Caco-2 (cell line): ENCODE measurements around the gene SLITRK4. TPM values are rescaled to one million over a fixed set of nuclear protein-coding genes. Genes with fewer than 3 reads are reported as not detected.

Experiments used
- BruUV-seq: library from RNA; stranded (reverse); fragments of 400-500 nt; replicated peaks from 2 replicates; lab custom pipeline; 2021; lab: Mats Ljungman, UMichigan
- CTCF ChIA-PET: fragments of 300-600 bp; sonication (Branson Sonifier 250); formaldehyde crosslinking; loops from one replicate; lab custom pipeline; 2022; ENCODE audit warnings: antibody characterized with exemption; lab: Charles Lee
- POLR2A ChIA-PET: fragments of 300-600 bp; sonication (Branson Sonifier 250); formaldehyde crosslinking; loops from one replicate; lab custom pipeline; 2022; ENCODE audit warnings: antibody characterized with exemption; lab: Charles Lee
- DNase-seq, 2 experiments: peaks; one replicate each; pipeline versions ENCODE4 v3.0.0 to v3.0.0-alpha.2; 2020 to 2022
- H3K27me3 ChIP-seq: replicated peaks from 2 replicates; pipeline ENCODE4 v1.6.0; 2011; ENCODE audit warnings: low read length; ENCODE audit not compliant: control insufficient read depth, insufficient read depth
- H3K36me3 ChIP-seq: 2 replicates; pipeline ENCODE4 v1.5.1; 2011; ENCODE audit warnings: low read length; ENCODE audit not compliant: control insufficient read depth, insufficient read depth
- H3K4me1 ChIP-seq: fragments of 250-450 bp; sonication (Bioruptor Pico); 2 replicates; pipeline ENCODE4 v1.5.1; 2020; ENCODE audit warnings: mild to moderate bottlenecking
- H3K4me3 ChIP-seq: 2 replicates; pipeline ENCODE4 v1.5.1; 2011; ENCODE audit warnings: low read depth, mild to moderate bottlenecking, control low read depth, low read length
- H3K9me3 ChIP-seq: fragments of 250-450 bp; sonication (Bioruptor Pico); 2 replicates; pipeline ENCODE4 v1.5.1; 2020; ENCODE audit warnings: mild to moderate bottlenecking, moderate library complexity
- H3K27ac Mint-ChIP-seq: one replicate; pipeline ENCODE4 v1.8.0; 2022; ENCODE audit warnings: mixed read lengths; ENCODE audit not compliant: unreplicated experiment
- H3K27me3 Mint-ChIP-seq: one replicate; pipeline ENCODE4 v1.8.0; 2022; ENCODE audit warnings: mixed read lengths; ENCODE audit not compliant: insufficient read depth, unreplicated experiment
- H3K36me3 Mint-ChIP-seq: one replicate; pipeline ENCODE4 v1.8.0; 2022; ENCODE audit warnings: mild to moderate bottlenecking, mixed read lengths; ENCODE audit not compliant: insufficient read depth, unreplicated experiment
- H3K4me1 Mint-ChIP-seq: one replicate; pipeline ENCODE4 v1.8.0; 2022; ENCODE audit warnings: low read depth, mixed read lengths; ENCODE audit not compliant: unreplicated experiment
- H3K4me3 Mint-ChIP-seq: one replicate; pipeline ENCODE4 v1.8.0; 2022; ENCODE audit warnings: mild to moderate bottlenecking, moderate library complexity, mixed read lengths; ENCODE audit not compliant: unreplicated experiment
- H3K9me3 Mint-ChIP-seq: one replicate; pipeline ENCODE4 v1.8.0; 2022; ENCODE audit warnings: mixed read lengths; ENCODE audit not compliant: unreplicated experiment
- CTCF ChIP-seq, 2 experiments: fragments of 200-600 bp in 1 of 2; IDR thresholded peaks; 1 replicate in 1 of 2; 2 replicates in 1 of 2; pipeline versions ENCODE4 v1.5.1 to v1.8.0; 2011 to 2022; ENCODE audit warnings: antibody characterized with exemption in 1 of 2, control low read depth in 1 of 2, inconsistent platforms in 1 of 2, low read depth in 1 of 2, low read length in 1 of 2, mild to moderate bottlenecking in 1 of 2, moderate library complexity in 1 of 2; ENCODE audit not compliant: insufficient read depth in 1 of 2, severe bottlenecking in 1 of 2, unreplicated experiment in 1 of 2
- intact Hi-C: fragments of 100-400 bp; cut with micrococcal nuclease; formaldehyde crosslinking; loops from one replicate; pipeline ENCODE4 v1.10.0; 2022; ENCODE audit not compliant: unreplicated experiment
- total RNA-seq: library from RNA; stranded (reverse); gene quantifications from 2 replicates; pipeline ENCODE4 v1.2.3, GENCODE V29; 2022

Gene SLITRK4
- total RNA-seq, 1 experiment from 2014 or later: not detected

GRCh38 chrX:143636831-143637230 lies 930 bp upstream of the SLITRK4 start:
- DNase-seq: no peak
- no TSS peak for BruUV-seq
- H3K9me3 ChIP-seq: no peaks in the 10 kb centered on the region
- Mint-ChIP-seq H3K4me1 (no peaks in the 10 kb centered on the region), H3K9me3 (peaks cover 9% of the 10 kb centered on the region), H3K27me3 (no peaks in the 10 kb centered on the region), H3K36me3 (no peaks in the 10 kb centered on the region), H3K4me3 (no peak overlapping the region), H3K27ac (no peak overlapping the region)
- ChIA-PET POLR2A (no interaction called here), CTCF (no interaction called here)
- H3K4me3 ChIP-seq: no peak overlapping the region
- no peaks in the 10 kb centered on the region for H3K4me1 ChIP-seq
- no peak for TF ChIP-seq CTCF (IDR thresholded peaks at IDR 0.05; ENCODE audit: insufficient read depth in 1 of 2, low read depth in 1 of 2, low read length in 1 of 2, severe bottlenecking in 1 of 2, unreplicated experiment in 1 of 2)
- H3K36me3 ChIP-seq: no peaks in the 10 kb centered on the region
- H3K27me3 ChIP-seq: no peaks in the 10 kb centered on the region
- intact Hi-C loops: no loop called here

DNA sequence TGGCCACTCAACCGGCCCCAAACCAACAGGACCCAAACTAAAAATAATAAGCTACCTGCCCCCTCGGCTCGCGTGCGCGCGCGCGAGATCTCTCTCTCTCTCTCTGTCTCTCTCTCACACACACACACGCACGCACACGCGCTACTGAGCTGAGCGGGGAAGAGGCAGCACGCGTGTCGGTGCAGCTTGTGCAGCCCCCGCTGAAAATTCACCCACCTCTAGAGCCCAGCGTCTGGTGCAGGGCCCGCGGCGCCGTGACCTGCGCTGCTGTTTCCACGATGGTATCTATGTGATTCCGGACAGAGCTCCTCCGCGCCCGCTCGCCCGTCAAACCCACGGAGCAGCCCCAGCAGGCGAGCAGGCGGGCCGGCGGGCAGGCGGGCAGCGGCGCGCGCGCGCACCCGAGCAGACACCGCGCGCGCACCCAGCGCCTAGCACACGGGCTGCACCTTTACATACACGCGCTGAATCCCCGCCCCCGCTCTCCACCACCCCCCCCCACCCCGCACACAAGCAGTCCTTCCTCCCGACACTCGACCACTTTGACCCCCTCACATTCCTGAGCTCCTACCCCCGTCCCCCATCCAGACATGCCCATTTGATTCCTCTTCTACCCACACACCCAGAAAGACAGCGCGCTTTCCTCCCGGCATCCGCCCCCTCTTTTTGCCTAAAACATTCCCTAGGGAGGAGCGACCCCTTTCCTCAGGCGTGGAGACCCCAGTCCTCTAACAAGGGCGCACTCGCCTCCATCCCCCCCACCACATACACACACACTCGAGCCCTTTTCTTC lies 1.0 kb downstream of the SLITRK4 start:
- ChIA-PET CTCF (no interaction called here), POLR2A (no interaction called here)
- intact Hi-C loops: no loop called here
- Mint-ChIP-seq H3K4me1 (no peaks in the 10 kb centered on the region), H3K4me3 (no peak overlapping the region), H3K27ac (no peak overlapping the region), H3K27me3 (no peaks in the 10 kb centered on the region), H3K9me3 (peaks cover 9% of the 10 kb centered on the region), H3K36me3 (no peaks in the 10 kb centered on the region)
- no peaks in the 10 kb centered on the region for H3K4me1 ChIP-seq
- DNase-seq: no peak
- BruUV-seq: no TSS peak
- no peaks in the 10 kb centered on the region for H3K27me3 ChIP-seq
- no peak for TF ChIP-seq CTCF (IDR thresholded peaks at IDR 0.05; ENCODE audit: insufficient read depth in 1 of 2, low read depth in 1 of 2, low read length in 1 of 2, severe bottlenecking in 1 of 2, unreplicated experiment in 1 of 2)
- H3K36me3 ChIP-seq: no peaks in the 10 kb centered on the region
- H3K9me3 ChIP-seq: no peaks in the 10 kb centered on the region
- H3K4me3 ChIP-seq: no peak overlapping the region

- POLR2A ChIA-PET: no interaction called here
- Histone ChIP-seq H3K27me3 (no peaks in the 10 kb centered on the region), H3K9me3 (no peaks in the 10 kb centered on the region), H3K36me3 (no peaks in the 10 kb centered on the region), H3K4me1 (no peaks in the 10 kb centered on the region), H3K4me3 (no peak overlapping the region)
- CTCF ChIA-PET: no interaction called here
- no TSS peak for BruUV-seq
- no peak for TF ChIP-seq CTCF (IDR thresholded peaks at IDR 0.05; ENCODE audit: insufficient read depth in 1 of 2, low read depth in 1 of 2, low read length in 1 of 2, severe bottlenecking in 1 of 2, unreplicated experiment in 1 of 2)
- intact Hi-C loops: no loop called here
- Mint-ChIP-seq H3K9me3 (peaks cover 9% of the 10 kb centered on the region), H3K27me3 (no peaks in the 10 kb centered on the region), H3K4me3 (no peak overlapping the region), H3K27ac (no peak overlapping the region), H3K4me1 (no peaks in the 10 kb centered on the region), H3K36me3 (no peaks in the 10 kb centered on the region)
- no peak for DNase-seq
Measured at GRCh38 chrX:143634309-143634662, 1.6 kb downstream of the SLITRK4 start.
